GM18909 (cell line): ENCODE results near the gene ACOX2.

ENCODE experiments used
- ATAC-seq: cut with Tn5 transposase; IDR thresholded peaks from one replicate; pipeline ENCODE4 v1.9.1; 2021; ENCODE audit warnings: mild to moderate bottlenecking; ENCODE audit not compliant: unreplicated experiment, poor library complexity

The ACOX2 gene

DNA sequence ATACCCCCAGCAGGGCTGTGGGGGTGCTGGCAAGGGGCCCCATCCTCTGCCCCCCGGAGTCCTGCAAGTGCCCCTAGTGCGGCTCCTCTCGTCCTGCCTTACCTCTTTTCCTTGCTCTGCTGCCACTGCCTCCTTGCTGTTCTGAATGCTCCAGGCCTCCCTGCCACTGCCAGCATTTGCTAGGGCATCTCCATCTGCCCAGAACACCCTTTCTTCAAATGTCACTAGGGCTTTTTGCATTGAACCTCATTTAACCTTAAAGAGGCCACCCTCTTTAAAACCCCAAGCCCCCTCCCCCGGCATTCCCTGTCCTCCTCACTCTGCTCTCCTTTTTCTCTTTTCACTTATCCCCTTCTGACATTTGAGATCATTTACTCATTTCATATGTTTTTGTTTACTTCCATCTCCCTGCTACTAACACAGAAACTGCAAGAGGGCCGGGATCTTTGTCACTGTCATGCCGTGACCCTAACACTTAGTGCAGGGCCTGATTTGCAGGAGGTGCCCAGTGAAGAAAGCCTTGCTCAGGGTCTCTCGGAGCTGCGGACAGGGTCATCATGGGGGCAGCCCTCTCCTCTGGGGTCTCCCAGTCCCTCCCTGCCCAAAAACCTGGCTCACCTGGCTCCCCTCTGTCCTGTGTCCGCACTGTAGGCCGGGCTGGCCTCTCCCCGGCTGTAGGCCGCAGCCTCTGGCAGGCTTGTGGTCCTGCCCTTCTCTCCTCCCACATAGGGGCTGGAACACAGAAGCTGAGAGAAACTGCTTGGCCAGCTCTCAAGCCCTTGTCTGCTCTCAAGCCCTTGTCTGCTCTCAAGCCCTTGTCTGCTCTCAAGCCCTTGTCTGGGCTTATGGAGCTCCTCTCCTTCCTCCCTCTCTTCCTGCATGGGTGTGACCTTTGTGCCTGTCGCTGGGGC, at the start of gene ACOX2:
ACOX2 (minus strand) TSS at position 690 of the 911 bp plus-strand sequence. CDS start 2,084 bp downstream, outside the sequence.
- no peak for ATAC-seq

DNA sequence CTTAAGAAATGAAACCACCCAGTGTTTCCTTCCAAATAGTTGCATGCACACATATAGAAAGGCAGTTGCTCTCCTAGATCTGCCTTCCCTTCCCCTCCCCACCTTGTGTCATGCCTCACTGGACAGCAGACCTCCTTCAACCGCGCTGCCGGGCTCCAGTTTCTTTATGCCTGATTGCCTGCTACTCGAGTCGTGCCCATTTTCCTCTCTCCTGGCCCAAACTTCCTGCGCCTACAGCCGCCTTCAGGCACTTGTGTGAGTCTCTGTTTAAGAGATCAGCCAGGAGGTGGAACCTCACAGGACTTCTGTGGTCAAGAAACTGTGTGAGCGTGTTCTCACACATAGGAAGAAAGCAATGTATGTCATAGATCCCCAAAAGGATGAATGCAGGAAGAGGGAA, 49.0 kb upstream of the ACOX2 start:
- ATAC-seq: no peak

DNA sequence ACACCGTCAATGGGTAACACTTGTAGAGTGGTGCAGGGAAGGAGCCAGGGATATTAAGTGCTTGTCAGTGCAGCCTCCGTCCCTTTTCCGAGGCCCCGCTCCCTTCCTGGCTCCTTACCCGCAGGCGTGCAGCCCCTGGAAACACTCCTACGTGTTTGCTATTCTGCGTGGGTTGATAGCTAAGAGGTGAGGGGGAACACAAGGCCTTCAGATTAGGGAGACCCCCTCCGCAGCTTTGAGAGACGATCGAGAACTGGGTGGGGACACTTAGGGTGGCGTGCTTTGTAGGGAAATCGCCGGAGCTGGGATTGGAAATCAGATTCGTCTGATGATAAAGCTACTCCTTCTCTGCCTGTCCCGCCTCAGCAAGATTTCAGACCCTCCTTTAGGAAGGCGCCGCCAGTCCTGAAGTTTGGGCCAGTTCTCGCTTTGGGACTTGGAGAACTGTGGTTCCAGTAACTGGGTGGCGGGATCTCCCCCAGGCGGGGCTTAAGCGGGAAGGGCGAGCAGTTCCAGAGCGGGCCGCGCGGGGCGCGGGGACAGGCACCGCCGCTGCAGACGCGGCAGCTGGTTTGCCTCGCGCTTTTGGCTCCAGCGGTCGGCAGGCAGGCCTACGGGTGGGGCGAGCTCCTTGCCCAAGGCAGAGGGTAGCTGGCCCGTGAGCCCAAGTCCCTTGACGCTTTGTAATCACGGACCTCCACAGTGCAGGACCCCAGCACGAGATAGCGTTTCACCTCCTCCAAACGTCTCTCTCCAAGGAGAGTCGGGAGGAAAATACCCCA, 48.2 kb upstream of the ACOX2 start:
- peak; percentile 92 for ATAC-seq

DNA sequence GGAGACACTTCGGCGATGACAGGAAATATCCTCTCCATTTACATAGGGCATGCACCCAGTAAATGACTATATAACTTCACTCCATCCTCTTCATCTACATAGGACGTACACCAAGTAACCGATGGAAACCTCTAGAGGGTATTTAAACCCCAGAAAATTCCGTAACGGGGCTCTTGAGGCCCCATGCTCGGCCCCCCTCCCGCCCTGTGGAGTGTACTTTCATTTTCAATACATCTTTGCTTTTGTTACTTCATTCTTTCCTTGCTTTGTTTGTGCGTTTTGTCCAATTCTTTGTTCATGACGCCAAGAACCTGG, 47.7 kb upstream of the ACOX2 start:
- no peak for ATAC-seq

DNA sequence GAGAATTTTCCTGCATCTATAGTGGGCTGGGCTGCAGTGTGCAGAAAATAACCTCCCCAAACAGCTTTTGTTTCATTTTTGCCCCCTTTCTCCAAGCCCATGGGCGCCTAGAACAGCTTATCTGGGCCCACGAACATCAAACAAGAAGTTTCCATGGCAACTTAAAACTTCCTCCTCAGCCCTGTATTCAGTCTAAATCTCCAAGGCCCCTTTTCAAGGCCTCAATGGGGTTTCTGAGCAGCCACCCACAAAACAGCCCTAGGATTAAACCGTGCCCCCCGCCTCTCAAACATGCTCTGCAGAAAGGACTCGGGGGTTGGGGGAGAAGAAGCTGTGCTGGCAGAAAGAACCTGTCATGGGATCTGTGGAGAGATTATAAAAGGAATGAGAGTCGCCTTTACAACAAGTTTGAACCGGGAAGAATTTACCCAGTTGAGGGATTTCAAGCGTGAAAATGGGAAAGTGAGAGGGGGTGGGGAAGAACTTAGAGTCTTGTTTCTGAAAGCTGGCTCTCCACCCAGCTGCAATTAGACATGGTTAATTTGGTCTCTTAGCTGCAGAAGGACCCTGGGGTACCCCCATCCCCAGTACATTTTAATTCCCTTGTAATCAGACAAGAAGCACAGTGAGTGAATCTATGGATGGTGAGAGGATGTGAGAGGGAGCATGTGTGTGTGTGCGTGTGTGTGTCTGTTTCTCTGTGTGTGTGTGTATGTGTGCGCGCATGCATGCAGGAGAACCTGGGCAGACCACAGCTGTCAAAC, 44.5 kb upstream of the ACOX2 start:
- ATAC-seq: no peak

DNA sequence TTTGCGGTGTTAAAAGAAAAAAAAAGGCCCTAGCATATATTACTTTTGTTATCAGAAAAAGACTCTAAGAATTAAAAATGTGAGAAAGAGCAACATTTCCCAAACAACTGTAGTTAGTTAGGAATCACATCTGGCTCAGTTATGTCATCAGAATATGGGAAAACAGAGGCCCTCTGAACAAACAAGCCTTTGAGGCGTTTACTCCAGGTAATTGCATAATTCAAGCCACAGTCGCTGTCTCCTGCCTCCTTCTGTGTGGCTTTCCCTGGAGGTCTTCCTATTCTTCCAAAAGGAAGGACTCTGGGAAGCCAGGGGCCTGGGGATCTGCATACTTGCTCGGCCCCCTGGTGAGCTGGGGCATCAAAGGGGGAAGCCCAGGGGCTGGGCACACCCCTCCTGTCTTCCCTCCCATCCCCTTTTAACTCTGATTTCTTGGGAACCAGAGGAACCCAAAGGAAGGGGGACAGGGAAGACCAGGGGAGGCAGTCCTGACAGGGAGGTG, 43.9 kb upstream of the ACOX2 start:
- no peak for ATAC-seq

DNA sequence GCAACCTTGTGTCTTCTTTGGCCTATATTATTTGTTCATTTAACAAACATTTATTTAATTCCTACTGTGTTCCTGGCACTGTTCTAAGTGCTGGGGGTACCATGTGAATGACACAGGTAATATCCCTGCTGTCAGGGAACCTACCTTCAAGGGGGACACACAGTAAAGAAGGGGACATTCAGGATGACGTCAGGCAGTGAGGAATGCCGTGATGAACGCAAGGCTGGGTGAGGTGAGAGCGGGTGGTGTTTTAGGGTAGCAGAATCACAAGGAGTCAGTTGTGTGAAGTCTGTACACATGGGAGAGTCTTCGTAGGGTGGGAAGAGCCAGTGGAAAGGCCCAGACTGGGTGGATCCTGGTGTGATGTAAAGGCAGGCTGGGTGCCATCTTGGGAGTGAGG, 41.9 kb upstream of the ACOX2 start:
- ATAC-seq: no peak

DNA sequence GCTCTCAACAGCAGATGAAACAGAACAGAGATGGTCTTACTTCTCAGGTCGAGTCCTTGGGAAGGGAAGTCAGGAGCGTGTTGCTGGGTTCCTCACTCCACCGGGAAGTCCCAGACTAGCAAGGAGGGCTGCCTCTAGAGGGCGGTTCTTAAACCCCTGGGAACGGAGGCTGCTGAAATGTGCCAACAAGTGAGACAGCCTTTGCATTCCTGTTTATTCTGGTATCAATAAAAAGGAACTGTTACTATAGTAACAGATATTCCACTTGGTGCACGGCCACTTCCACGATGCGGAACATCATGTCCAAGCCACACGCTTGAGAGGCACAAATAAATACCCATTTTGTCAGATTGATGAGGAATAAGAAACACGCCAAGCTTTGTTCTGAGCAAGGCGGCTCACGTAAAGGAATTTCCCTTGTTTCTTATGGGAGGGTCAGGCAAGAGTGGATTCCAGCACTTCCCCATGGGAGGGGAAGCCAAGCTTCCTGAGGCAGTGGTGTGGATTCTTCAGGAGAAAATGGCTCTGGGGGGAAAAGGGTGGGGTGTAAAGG, 40.4 kb upstream of the ACOX2 start, which contains the start of gene FAM107A:
FAM107A (minus strand) TSS at position 123 of the 553 bp plus-strand sequence. CDS start 7,531 bp downstream, outside the sequence.
- ATAC-seq: no peak

DNA sequence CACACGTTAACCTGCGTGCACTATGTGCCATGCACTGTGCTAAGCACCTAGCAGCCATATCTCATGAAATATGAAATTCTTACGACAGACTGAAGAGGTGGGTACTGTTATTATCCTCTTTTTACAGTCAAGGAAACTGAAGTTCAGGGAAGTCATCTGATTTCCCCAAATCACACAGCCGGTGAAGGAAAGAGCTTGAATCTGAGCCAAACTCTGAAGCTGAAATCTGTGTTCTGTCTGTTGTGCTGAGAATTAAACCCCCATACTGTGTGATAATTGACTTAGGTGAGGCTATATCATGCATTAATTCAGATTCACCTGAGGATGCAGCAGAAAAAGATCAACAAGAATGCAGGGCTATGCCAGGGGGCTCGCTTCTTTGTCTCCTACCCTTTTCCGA, 39.7 kb upstream of the ACOX2 start:
- no peak for ATAC-seq

DNA sequence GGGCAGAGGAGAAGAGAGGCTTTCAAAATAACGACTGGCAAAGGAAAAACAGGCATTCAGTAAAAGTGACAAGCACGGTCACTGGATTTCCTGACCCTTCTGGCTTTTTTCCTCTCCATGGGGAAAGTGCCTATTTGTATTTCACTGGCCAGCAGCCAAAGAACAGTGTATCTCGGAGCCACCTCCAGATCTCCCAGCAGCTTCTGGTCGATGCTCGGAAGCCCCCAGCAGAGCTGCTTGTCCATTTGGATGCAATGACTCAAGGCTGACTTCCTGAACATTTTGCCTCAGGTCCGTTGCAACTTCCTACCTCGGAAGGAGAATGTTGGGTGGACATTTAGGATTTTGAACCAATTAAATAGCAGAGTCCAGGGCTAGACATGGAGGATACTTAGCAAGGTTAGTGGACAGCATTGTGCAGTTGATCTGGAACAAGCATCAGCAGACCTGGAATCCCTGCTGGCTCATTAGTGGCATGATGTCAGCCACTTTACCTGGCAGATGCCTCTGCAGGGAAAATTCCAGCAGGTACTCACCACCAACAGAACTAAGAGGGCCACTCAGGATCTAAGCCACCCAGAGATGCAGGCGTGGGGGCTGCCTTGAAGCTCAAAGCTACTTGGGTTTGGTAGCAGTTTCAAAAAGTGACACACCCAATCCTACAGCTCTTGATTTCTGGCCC, 39.1 kb upstream of the ACOX2 start:
- no peak for ATAC-seq

DNA sequence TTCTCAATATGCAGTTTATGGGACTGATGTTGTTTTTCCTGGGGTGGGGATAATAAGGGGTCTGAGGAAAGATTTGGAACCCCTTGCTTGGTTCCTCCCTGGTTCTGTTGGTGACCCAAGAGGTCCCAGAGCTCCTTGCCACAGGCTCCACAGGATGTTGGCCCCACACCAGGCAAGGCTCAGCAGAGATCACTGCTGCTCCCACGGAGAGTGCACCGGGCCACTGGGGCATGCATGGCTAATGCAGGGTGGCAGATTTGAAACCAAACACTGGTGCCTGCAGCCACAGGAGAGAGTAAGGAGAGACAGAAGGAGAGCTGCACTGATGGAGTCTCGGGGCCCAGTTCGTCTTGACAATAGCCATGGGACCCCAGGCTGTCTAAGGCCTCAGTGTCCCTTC, 37.7 kb upstream of the ACOX2 start:
- no peak for ATAC-seq

DNA sequence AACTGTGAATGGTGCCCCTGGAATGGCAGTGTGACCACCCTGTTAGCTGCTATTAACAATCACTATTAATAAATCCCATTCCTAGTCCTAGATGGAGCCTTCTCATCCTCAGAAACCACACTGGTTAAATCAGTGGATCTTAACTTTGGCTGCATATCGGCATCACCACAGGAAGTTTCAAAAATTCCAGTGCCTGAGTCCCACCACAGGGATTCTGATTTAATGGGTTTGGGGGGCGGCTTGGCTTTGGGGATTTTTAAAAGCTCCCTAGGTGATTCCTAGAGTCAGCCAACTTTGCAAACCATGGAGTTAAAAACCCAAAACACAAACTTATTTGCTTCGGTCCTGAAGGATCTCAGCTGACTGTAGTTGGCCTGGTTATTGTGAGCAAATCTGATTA, 37.1 kb upstream of the ACOX2 start:
- no peak for ATAC-seq

DNA sequence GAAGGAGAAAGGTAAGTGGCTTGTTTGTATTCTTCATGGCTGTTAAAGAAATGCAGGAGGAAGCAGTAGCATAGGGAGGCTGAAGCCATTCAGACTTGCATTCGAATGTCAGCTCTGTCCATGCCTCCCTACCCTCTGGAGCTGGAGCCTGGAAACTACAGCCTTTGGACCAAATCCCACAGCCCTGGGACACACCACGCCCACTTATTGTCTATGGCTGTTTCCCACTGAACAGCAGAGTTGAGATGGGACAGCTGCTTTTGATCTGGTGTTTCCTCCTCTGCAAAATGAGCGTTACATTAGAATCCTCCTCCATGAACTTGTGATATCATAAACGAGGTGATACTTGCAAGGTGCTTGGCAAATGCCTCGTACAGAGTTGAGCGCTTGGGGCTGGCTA, 36.6 kb upstream of the ACOX2 start:
- ATAC-seq: no peak

DNA sequence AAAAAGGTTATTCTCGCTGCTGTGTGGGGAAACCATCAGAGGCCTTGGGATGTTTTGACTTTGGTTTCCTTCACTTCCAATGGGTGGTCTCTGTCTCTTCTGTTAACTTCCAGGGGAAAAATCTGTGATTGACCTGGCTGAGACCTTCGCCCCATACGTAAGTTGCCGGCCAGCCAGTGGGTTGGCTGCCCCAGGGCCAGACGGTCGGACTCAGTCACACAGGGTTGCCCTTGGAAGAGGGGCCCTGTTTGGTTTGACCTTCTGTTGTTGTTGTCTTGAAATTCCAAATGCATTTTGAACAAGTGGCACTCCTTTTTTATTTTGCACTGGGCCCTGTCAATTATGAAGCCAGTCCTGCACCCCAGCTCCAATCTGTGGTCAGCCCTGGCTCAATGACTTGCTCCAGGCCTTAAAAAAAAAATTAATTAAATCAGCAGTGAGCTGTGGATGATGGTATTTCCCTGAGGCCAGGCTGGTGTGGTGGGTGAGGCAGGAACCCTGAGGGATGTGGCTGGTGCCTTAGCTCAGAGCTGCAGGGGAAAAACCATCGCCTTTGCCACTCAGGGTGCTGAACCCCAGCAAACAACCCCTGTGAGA, 35.7 kb upstream of the ACOX2 start:
- ATAC-seq: no peak

DNA sequence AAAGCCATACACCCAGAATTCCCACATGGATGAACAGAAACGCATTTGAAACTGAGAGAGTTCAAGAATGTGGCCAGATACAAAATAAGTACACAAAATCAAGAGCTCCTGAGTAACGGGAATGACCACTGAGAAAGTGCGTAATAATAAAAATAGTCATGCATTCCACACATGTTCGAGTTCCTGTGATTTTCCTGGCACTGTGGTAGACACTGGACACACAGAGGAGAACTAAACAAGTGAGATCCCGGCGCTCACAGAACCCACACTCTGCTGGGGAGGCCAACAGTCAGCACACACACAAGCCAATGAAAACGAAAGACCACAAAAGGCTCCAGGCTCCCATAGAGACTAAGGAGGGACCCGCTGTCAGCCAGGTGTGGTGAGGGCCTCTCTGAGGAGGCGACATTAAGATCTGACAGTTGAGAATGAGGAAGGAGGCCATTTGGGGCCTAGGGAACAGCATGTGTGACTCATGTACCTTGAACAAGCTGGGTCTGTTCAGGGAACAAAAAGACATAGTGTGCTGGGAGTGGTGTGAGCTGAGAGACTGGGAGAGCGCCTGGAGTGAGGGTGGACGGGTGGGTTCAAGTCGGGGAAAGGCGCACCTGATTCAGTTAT, 35.1 kb upstream of the ACOX2 start:
- no peak for ATAC-seq

DNA sequence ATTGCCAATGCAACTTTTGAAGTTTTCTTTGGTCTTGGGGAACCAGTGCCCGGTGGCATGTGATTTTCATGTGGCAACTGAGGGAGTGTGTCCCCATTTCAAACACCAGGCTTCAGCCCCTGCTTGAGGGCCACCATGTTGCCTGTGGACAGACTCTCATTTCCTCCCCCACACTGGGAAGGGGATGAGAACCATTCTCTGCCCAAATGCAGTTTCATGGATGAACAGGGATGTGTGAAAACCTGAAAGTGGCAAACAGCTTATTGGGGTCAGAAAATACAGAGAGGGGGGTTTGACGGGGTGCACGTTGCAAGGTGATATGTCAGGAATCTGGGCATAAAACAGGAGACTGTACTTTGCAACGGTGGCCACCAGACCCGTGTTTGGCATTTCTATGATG, 33.9 kb upstream of the ACOX2 start:
- no peak for ATAC-seq

DNA sequence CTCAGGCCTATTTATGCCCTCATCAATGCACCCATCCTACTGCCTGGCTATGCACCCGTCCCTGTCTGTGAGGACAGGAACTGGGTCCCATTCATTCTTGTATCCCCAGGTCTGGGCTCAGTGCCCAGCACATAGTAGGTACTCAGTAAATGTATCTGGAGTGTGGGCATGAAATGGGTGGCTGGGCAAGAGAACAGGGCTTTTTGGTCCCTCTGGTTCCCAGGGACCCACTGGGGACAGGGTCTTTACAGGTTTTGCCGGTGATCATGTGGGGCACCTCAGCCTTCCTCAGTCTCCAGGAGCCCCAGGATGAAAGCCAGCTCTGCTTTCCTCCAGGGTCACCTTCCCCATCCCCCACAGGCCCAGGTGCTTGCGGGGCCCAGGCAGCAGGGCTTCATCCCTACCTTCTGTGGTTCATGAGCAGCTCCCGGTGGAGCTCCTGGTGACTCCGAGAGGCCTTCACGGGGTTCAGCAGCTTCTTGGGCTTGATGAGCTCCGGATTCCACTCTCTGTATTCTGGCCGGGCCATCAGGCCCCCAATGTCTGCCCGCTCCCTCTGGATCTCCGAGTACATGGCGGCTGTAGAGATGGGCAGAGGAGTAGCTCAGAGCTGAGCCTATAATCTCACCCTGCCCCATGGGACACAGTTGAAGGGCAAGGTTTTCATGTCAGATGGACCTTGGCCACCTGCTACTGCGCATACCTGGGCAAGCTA, 32.5 kb upstream of the ACOX2 start:
- no peak for ATAC-seq

DNA sequence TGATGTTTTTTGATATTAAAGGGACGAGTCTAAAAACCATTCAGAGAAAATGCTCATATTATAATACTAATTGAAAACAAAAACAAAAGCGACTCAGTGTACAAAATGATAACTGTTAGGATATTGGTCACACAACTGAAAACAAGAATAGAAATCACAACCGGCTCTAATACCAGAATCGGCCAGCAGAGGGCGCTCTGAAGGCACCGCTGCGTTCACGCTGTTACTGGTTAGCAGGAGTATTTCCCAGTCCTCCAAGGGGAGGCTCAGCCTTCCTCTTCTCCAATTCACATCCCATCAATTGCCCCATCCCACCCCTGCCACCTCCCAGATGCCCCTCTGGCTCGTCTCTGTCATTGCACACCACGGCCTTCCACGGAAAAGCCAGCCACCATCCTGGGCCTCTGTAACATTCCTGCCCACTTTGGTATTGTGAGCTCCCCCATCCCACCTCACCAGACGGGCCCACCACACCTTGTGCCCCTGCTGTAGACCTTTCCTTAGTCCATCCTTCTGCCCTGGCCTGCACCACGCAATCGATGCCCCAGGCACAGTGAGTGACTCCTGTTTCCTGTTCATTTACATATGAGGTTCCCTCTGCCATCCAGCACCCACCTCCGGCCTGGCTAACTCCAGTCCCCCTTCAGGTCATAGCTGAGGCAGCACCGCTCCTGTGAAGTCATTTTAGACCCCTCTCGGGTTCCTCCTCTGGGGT, 31.7 kb upstream of the ACOX2 start:
- peak; percentile 77 for ATAC-seq
